Activated CD8-positive, alpha-beta memory T cell treated with anti-CD3 and anti-CD28 coated beads, Interleukin-2, amount 50 U/mL, for 1 hour (primary cell): ENCODE measurements around the gene PLCH1.

Experiments used
- DNase-seq: peaks from one replicate; pipeline ENCODE4 v3.0.0-alpha.2; 2020; ENCODE audit errors: extremely low read depth

The PLCH1 gene

GRCh38 chr3:155550391-155550790 is 194.5 kb downstream of the PLCH1 start:
- DNase-seq = no peak

GRCh38 chr3:155549087-155549486 is 195.8 kb downstream of the PLCH1 start:
- DNase-seq = no peak

- DNase-seq = no peak
Measured at GRCh38 chr3:155548195-155548594, 196.7 kb downstream of the PLCH1 start.

- no peak for DNase-seq
Measured at GRCh38 chr3:155535098-155535497, 209.8 kb downstream of the PLCH1 start.

DNA sequence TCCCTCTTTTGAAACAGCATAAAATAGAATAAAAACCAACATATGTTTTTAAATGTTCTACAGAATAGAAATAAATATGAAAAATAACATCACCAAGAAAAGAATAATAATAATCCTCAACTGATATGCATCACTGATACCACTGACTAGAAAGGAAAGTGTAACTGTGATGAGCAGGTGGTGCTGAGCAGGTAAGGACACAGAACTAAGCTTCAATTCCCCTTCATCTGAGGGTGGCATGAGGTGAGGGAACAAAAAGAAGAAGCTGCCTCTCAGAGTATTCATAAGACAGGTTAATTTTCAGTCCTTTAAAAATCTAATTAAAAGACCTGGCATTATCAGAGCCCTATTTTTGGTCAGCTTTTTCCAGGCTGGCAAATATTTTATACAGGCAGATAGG is 216.3 kb downstream of the PLCH1 start:
- DNase-seq = no peak

DNA sequence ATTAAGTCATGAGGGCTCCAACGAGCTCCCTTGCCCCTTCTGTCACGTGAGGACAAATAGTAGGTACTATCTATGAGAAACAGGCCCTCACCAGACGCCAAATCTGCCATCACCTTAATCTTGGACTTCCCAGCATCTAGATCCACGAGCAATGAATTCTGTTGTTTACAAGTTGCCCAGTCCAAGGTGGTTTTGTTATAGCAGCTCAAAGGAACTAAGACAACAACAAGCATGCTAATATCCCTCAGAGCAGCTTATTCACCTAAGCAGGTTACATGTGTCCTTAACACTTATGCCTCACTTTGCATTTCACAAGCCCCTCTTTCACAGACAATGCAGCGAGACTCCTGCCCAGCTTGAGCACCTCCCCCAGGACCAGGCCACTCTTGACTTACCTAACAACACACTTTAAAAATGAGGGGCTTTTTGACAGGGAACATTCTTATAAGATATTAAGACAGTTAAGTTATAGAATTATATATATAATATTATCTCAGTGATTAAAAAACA is 219.5 kb downstream of the PLCH1 start:
- no peak for DNase-seq

- DNase-seq = no peak
Measured at GRCh38 chr3:155520463-155520862, 224.4 kb downstream of the PLCH1 start.

GRCh38 chr3:155519078-155519477 is 225.8 kb downstream of the PLCH1 start:
- DNase-seq = no peak

DNA sequence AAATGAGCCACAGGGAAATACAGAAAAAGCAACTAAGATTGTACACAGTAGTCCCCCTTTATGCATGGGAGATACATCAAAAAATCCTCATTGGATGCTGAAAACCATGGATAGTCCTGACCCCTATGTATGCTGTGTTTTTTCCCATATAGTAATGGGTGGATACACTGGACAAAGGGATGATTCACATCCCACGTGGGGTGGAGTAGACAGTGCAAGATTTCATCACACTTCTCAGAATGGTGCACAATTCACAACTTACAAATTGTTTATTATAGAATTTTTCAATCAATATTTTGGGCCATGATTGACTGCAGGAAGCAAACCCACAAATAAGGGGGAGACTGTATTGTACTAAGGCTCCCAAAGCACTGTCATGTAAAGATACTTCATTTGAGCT is 227.0 kb downstream of the PLCH1 start:
- DNase-seq = no peak

GRCh38 chr3:155516439-155516838 is 228.4 kb downstream of the PLCH1 start:
- no peak for DNase-seq

GRCh38 chr3:155512867-155513261 is 232.0 kb downstream of the PLCH1 start:
- no peak for DNase-seq

DNA sequence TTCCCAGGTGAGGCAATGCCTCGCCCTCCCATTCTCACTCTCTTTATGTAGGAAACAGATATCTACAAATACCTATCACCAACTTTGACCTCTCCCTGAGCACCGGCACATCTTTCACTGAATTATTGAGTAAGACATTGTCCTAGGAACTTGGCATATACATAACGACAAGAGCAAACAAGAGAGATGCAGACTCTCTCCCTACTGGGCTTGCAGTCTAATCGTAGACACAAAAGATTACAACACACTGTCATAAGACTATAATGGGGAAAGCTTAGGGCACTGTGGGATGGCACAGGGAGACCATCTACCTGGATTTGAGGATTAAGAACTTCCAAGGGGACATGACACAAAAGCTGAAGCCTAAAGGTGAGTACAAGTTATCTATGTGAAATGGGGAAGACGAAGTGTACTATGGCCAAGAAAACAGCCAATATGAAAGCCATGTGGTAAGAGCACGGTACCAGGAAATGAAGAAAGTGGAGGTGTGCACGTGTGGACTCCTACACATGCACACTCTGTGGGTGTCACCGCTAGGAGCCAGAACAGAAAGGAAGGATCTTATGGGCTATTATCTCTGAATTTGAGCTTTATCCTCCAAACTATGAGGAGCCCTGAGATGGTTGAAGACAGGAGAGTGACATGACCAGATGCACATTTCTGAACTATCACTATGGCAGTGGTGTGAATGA is 232.6 kb downstream of the PLCH1 start:
- no peak for DNase-seq

DNA sequence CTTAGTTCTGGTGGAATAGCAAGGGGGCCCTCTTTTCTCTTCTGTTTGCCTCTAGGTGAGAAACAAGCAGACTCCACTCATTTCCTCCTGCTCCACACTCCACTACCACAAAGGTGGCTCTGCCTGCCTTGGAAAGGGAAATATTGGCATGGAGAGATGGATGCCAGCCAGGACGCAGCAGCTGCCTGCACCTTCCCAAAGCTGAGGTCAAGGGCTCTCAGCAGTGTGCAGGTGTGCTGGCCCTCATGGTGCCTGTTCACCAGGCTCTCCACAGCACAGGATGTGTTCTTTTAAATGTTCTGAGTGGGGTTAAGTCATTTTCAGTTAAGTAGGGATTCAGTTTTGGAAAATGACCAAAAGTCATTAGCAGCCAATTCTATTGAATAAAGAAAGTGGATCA is 240.2 kb downstream of the PLCH1 start:
- DNase-seq = no peak

- no peak for DNase-seq
Measured at GRCh38 chr3:155502630-155503029, 242.2 kb downstream of the PLCH1 start.

DNA sequence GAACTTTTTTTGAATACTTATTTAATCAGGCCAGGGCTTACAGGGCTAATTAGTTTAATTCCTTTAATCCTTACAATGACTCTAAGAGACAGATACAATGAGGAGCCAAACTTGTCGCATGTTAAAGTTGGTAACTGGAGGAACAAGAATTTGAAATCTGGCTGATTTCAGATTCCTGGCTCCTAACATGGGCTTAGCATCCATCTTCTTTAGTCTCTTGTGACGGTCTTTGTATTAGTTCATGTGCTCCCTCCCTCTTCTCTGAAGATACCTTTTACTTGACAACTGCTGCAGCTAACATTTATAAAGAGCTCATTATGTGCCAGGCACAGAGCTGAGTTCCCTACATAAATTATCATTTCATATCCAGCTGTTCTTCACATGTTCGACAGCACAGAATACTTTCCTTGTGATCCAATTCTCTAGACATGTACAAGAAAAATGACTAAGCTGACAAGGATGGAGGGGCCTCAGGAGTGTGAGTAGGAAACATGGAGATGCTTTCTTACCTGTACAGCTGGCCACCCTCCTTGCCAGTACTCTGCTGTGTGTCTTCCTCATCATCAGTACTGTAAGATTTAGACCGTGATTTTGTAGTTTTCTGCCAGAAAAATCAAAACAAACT is 244.6 kb downstream of the PLCH1 start:
- DNase-seq = no peak

DNA sequence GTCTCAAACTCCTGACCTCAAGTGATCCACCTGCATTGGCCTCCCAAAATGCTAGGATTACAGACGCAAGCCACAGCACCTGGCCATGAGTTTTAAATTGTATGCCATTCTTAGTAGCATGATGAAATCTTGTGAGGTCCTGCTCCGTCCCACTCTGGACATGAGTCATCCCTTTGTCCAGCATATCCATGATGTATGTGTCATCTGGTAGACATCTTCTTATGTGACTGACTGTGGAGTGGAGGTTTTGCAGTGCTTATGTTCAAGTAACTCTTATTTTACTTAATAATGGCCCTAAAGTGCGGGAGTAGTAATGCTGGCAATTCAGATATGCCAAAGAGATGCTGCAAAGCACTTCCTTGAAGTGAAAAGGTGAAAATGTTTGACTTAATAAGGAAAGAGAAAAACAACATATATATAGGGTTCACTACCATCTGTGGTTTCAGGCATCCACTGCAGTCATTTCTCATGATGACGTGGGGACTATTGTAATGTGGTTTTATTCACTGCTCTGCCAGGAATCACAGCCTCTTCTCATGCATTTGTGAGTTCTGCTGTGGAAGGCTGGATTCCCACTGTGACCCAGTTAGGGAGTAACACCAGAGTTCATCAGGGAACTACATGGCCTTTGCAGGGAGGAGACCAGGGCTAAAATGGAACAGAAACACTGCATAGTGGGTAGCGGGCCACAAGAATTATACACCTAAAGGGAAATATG is 246.8 kb downstream of the PLCH1 start:
- DNase-seq = no peak

GRCh38 chr3:155496206-155496605 is 248.7 kb downstream of the PLCH1 start:
- DNase-seq = no peak

- DNase-seq = no peak
Measured at GRCh38 chr3:155495387-155495786, 249.5 kb downstream of the PLCH1 start.

GRCh38 chr3:155494332-155494731 is 250.5 kb downstream of the PLCH1 start:
- no peak for DNase-seq

GRCh38 chr3:155492841-155493240 is 252.0 kb downstream of the PLCH1 start:
- no peak for DNase-seq

- no peak for DNase-seq
Measured at GRCh38 chr3:155491696-155492095, 253.2 kb downstream of the PLCH1 start.

DNA sequence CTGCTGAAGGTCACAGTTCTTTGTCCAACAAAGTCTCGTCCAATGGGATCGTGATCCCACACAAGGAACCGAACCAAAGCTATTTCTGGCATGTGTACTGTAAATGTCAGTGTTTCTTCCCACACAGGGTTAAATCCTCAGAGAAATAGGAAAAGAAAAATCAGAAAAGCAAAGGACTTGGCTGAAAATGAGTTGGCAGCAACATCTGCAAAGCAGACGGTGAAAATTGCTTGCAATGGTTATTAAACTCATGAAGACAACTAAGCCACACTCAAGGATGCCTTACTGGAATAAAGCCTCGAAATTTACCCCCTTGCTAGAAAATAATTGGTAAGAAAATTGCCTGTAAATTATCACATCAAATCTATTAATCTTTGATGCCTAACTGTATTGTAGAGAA is 256.2 kb downstream of the PLCH1 start:
- no peak for DNase-seq

GRCh38 chr3:155485897-155486296 is 259.0 kb downstream of the PLCH1 start:
- no peak for DNase-seq
